Ovary (tissue), 9 donors: ENCODE data around the gene ZG16. TPM values are rescaled to one million over a fixed set of nuclear protein-coding genes. Genes with fewer than 3 reads are reported as not detected.
"Not testable (repeated sequence)": the region's sequence is repeated elsewhere in the genome, so short reads cannot be mapped to it uniquely, and the experiment has no call there.

Experiments used
- DNase-seq, 5 donors: peaks; one replicate each; pipeline ENCODE4 v3.0.0-alpha.2; 2019 to 2020
- H3K27ac ChIP-seq, 2 donors: fragments of 200-600 bp; one replicate each; pipeline versions ENCODE4 v1.5.1 to v1.8.0; 2019 to 2022
- H3K27me3 ChIP-seq: fragments of 200-600 bp; one replicate; pipeline ENCODE4 v1.8.0; 2022
- H3K36me3 ChIP-seq: fragments of 200-600 bp; sonication (generic); one replicate; pipeline ENCODE4 v1.5.1; 2019
- H3K4me1 ChIP-seq: one replicate; pipeline ENCODE4 v1.8.1; 2013; ENCODE audit warnings: mild to moderate bottlenecking, moderate library complexity; ENCODE audit not compliant: insufficient read depth
- H3K4me3 ChIP-seq: fragments of 200-600 bp; sonication (generic); one replicate; pipeline ENCODE4 v1.5.1; 2017
- H3K9me3 ChIP-seq, 2 donors: fragments of 200-600 bp in 1 of 2; sonication (generic) in 1 of 2; one replicate each; pipeline versions ENCODE4 v1.5.1 to v1.8.1; 2013 to 2019; ENCODE audit warnings: mild to moderate bottlenecking in 1 of 2, moderate library complexity in 1 of 2
- EP300 ChIP-seq: sonication (generic); formaldehyde crosslinking; IDR thresholded peaks from one replicate; pipeline ENCODE4 v1.6.1; 2017; ENCODE audit warnings: antibody characterized with exemption
- POLR2A ChIP-seq: fragments of 450-650 bp; IDR thresholded peaks from one replicate; pipeline ENCODE4 v1.6.1; 2017; ENCODE audit warnings: antibody characterized with exemption, mild to moderate bottlenecking, moderate library complexity
- WGBS, 3 donors: extraction: QIAGEN DNeasy Blood & Tissue Kit in 1 of 3; methylation state at CpG; one replicate each; pipeline versions ENCODE4 v1.1.5 to v1.1.7; 2013 to 2017; 5-methylcytosine and 5-hydroxymethylcytosine counted together
- intact Hi-C, 4 donors: fragments of 100-400 bp; cut with DNase I; formaldehyde crosslinking; loops; one replicate each; pipeline versions ENCODE4 v1.11.0 to v1.15.1; 2022 to 2023
- polyA plus RNA-seq, 2 donors: library from polyadenylated mRNA; stranded (reverse); fragments of 200-250 nt in 1 of 2; fragments of 350-450 nt in 1 of 2; fragmentation: Illumina TruSeq in 1 of 2; extraction: RNeasy Lipid Tissue Mini Kit (QIAGEN cat#74804) in 1 of 2; gene quantifications; one replicate each; pipeline ENCODE4 v1.2.3, GENCODE V29; 2013 to 2014
- total RNA-seq, 7 donors: library from RNA; depleted of rRNA in 2 of 7; stranded (reverse); fragments of >200 nt in 2 of 7; fragmentation: NEBNext Ultra II Directional in 3 of 7; extraction: Animal tissue kit (Norgen Biotek cat#: 25700) in 3 of 7; gene quantifications; one replicate each; pipeline versions ENCODE4 v1.1.0 to v1.2.4, GENCODE V29; 2016 to 2023
- TF ChIP-seq, protein P1 (sequence below), 3 donors: fragments of 450-650 bp in 2 of 3; fragments of 200-600 bp in 1 of 3; IDR thresholded peaks; one replicate each; pipeline versions ENCODE4 v1.5.1 to v1.8.0; 2016 to 2022; ENCODE audit warnings: antibody characterized with exemption in 3 of 3, mild to moderate bottlenecking in 1 of 3
- donor health status: DM: no; HTN: no; CAD: no; lungs with moderate emphysema.
- donor health status: DM: no; HTN: no; CAD: no.
- donor health status: Bipolar disorder and iron deficiency.
- donor health status: DM: yes; HTN: yes; CAD: no.
- donor health status: DM: no; HTN: no; CAD: no.
- donor health status: DM: yes; HTN: yes; CAD: no.

Gene ZG16
- total and polyA plus RNA-seq, 9 donors: 0.07 to 0.48 (median 0.15) TPM; not detected in 6

DNA sequence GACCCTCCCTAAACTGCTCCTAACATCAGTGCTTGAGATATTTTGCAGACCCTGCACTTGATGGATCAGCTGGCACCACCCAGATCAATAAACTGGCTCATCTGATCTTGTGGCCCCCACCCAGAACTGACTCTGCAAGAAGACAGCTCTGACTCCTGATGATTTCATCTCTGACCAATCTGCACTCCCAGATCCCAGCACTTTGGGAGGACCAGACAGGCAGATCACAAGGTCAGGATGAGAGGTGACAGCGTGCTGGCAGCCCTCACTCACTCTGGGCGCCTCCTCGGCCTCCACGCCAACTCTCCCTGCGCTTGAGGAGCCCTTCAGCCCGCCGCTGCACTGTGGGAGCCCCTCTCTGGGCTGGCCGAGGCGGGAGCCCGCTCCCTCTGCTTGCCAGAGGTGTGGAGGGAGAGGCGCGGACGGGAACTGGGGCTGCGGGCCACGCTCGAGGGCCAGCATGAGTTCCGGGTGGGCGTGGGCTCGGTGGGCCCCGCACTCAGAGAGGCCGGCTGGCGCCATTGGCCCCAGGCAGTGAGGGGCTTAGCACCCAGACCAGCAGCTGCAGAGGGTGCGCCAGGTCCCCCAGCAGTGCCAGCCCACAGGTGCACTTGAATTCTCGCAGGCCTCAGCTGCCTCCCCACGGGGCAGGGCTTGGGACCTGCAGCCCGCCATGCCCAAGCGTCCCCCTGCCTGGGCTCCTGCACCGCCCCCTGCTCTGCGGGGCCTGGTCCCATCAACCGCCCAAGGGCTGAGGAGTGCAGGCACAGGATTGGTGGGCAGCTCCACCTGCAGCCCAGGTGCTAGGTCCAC, 29.9 kb upstream of the ZG16 start:
- TF ChIP-seq, protein P1, sequence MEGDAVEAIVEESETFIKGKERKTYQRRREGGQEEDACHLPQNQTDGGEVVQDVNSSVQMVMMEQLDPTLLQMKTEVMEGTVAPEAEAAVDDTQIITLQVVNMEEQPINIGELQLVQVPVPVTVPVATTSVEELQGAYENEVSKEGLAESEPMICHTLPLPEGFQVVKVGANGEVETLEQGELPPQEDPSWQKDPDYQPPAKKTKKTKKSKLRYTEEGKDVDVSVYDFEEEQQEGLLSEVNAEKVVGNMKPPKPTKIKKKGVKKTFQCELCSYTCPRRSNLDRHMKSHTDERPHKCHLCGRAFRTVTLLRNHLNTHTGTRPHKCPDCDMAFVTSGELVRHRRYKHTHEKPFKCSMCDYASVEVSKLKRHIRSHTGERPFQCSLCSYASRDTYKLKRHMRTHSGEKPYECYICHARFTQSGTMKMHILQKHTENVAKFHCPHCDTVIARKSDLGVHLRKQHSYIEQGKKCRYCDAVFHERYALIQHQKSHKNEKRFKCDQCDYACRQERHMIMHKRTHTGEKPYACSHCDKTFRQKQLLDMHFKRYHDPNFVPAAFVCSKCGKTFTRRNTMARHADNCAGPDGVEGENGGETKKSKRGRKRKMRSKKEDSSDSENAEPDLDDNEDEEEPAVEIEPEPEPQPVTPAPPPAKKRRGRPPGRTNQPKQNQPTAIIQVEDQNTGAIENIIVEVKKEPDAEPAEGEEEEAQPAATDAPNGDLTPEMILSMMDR (IDR thresholded peaks at IDR 0.05): no peak
- TF ChIP-seq EP300: no peak
- no peak for TF ChIP-seq POLR2A
- intact Hi-C loops: loop anchor here in 2 of 4 donors (10.0 kb wide), 2 partner anchors 47 to 743 kb away; partner anchors contain the start of gene KIF22 (in 1 of the 2)
- DNase-seq: no peak
- no peaks in the 10 kb centered on the region for H3K36me3 ChIP-seq
- WGBS, 3 donors: 92 to 96% (median 95%) methylated on average over 30 of the region's 30 CpGs
- no peaks in the 10 kb centered on the region for H3K9me3 ChIP-seq
- H3K4me3 ChIP-seq: no peak overlapping the region
- H3K4me1 ChIP-seq: no peaks in the 10 kb centered on the region
- no peaks in the 10 kb centered on the region for H3K27me3 ChIP-seq
- H3K27ac ChIP-seq: no peak overlapping the region

DNA sequence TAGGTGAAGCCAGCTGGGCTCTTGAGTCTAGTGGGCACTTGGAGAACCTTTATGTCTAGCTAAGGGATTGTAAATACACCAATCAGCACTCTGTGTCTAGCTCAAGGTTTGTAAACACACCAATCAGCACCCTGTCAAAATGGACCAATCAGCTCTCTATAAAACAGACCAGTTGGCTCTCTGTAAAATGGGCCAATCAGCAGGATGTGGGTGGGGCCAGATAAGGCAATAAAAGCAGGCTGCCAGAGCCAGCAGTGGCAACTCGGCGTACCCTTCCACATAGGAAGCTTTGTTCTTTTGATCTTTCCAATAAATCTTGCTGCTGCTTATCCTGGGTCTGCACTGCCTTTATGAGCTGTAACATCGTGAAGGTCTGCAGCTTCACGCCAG, 29.3 kb upstream of the ZG16 start:
- not testable (repeated sequence) for H3K9me3 ChIP-seq, DNase-seq, H3K36me3 ChIP-seq, H3K27ac ChIP-seq, H3K4me3 ChIP-seq, H3K4me1 ChIP-seq, H3K27me3 ChIP-seq
- intact Hi-C loops: loop anchor here in 2 of 4 donors (10.0 kb wide), 2 partner anchors 46 to 744 kb away; partner anchors contain the start of gene KIF22 (in 1 of the 2)
- WGBS, 3 donors: 50 to 73% (median 64%) methylated on average over 4 of the region's 4 CpGs

DNA sequence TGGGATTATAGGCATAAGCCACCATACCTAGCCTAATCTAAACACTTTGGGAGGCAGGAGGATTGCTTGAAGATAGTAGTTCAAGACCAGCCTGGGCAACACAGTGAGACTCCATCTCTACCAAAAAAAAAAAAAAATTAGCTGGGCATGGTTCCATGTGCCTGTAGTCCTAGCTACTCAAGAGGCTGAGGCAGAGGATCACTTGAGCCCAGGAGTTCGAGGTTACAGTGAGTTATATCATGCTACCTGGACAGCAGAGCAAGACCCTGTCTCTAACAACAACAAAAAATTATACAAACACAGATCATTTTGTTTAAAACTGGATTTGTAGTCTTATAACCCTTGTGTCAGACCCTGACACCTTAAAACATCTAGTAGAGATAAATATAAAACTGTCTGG, 24.5 kb upstream of the ZG16 start:
- TF ChIP-seq, protein P1 (IDR thresholded peaks at IDR 0.05): no peak
- TF ChIP-seq EP300: no peak
- Histone ChIP-seq H3K9me3 (no peaks in the 10 kb centered on the region), H3K27me3 (no peaks in the 10 kb centered on the region), H3K36me3 (no peaks in the 10 kb centered on the region), H3K4me3 (no peak overlapping the region), H3K27ac (no peak overlapping the region), H3K4me1 (peaks cover 1% of the 10 kb centered on the region)
- intact Hi-C loops: no loop called here
- WGBS, 3 donors: 64 to 96% (median 82%) methylated on average over 1 of the region's 1 CpG
- no peak for DNase-seq

DNA sequence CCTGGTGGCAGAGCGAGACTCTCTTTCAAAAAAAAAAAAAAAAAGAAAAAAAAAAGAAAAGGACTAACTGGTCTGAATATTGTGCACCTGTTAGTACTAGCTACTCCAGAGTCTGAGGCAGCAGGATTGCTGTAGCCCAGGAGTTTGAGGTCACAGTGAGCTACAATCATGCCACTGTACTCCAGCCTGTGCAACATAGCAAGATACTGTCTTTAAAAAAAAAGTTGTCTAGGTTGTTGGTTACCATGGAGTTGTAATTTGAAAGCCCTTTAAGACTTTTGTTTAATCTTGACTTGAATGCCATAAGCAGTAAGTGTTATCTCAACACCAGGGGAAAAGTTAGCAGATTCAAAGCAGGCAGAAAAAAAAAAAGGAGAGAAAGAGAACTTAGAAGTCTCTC, 21.4 kb upstream of the ZG16 start:
- Histone ChIP-seq H3K4me3 (no peak overlapping the region), H3K4me1 (peaks cover 3% of the 10 kb centered on the region), H3K27me3 (no peaks in the 10 kb centered on the region), H3K27ac (no peak overlapping the region), H3K36me3 (no peaks in the 10 kb centered on the region), H3K9me3 (no peaks in the 10 kb centered on the region)
- TF ChIP-seq EP300 (no peak), POLR2A (no peak)
- TF ChIP-seq, protein P1 (IDR thresholded peaks at IDR 0.05): no peak
- DNase-seq: no peak
- WGBS, 3 donors: 83 to 95% (median 88%) methylated on average over 1 of the region's 1 CpG
- intact Hi-C loops: no loop called here

DNA sequence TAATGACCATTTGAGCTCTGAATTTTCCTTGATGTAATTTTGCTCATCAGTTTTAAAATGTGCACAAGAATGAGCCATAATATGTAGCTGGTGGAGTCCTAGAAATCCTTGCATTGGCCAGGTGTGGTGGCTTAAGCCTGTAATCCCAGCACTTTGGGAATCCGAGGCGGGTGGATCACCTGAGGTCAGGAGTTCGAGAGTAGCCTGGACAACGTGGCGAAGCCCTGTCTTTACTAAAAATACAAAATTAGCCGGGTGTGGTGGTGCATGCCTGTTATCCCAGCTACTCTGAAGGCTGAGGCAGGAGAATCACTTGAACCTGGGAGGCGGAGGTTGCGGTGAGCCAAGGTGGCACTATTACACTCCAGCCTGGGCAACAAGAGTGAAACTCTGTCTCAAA, 21.0 kb upstream of the ZG16 start:
- H3K27me3 ChIP-seq, H3K27ac ChIP-seq, intact Hi-C loops, DNase-seq, H3K9me3 ChIP-seq, H3K4me3 ChIP-seq, H3K4me1 ChIP-seq, H3K36me3 ChIP-seq: not testable (repeated sequence)
- 84 to 85% (median 85%) methylated on average over 8 of the region's 8 CpGs for WGBS, 3 donors
